GM21619 (cell line): ENCODE results near the gene NEK3.
"Not testable (repeated sequence)": the region's sequence is repeated elsewhere in the genome, so short reads cannot be mapped to it uniquely, and the experiment has no call there.

Source experiments
- ATAC-seq: cut with Tn5 transposase; IDR thresholded peaks from one replicate; pipeline ENCODE4 v1.9.1; 2021; ENCODE audit not compliant: unreplicated experiment

Gene NEK3

GRCh38 chr13:52170828-52171391 is 11.5 kb upstream of the NEK3 start:
- not testable (repeated sequence) for ATAC-seq

- ATAC-seq = no peak
Observed at GRCh38 chr13:52169839-52170238, 10.4 kb upstream of the NEK3 start.

GRCh38 chr13:52165411-52165810 is 6.0 kb upstream of the NEK3 start:
- ATAC-seq = no peak

GRCh38 chr13:52164989-52165388 is 5.6 kb upstream of the NEK3 start:
- ATAC-seq = no peak

GRCh38 chr13:52163878-52164277 is 4.5 kb upstream of the NEK3 start:
- not testable (repeated sequence) for ATAC-seq

- no peak for ATAC-seq
Observed at GRCh38 chr13:52162279-52163101, 3.1 kb upstream of the NEK3 start.

GRCh38 chr13:52161181-52161646 is 1.8 kb upstream of the NEK3 start:
- ATAC-seq = no peak

DNA sequence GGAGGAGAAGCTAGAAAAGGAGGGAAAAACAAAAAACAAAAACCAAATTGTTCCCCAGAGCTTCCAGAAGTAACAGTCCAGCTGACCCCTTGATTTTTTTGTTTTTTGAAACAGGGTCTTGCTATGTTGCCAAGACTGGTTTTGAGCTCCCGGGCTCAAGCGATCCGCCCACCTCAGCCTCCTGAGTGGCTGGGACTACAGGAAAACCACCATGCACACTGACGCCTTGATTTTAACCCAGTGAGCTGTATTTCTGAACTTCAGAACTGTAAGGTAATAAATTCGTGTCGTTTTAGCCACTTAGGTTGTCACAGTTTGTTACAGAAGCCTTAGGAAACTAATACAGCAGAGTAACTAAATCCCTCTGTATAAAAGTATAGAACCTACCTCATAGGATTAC is 1.1 kb upstream of the NEK3 start:
- no peak for ATAC-seq

GRCh38 chr13:52160053-52160452 is 656 bp upstream of the NEK3 start:
- no peak for ATAC-seq

DNA sequence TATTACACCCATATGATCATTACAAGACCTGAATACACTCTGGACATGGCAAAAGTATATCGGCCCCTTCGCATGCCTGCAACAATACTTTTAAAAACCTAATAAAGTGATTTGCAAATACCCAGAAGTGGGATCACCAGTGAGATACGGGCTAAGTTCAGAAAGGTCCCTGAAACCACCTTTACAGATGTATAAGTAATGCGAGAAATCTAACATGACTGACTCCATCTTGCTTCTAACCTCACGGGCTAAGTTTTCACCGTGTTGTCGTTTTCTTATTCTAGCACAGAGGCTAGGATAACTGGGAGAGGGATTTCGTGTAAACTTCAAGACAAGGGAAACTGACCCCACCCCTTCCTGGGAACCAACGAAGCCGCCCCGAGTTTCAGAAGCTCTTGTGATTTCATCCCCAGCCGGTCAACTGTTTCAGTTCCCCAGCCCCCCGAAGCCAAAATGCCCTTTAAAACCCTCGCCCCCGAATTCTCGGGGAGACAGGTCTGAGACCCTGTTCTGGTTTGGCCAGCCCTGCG is 703 bp downstream of the NEK3 start:
- ATAC-seq = no peak

DNA sequence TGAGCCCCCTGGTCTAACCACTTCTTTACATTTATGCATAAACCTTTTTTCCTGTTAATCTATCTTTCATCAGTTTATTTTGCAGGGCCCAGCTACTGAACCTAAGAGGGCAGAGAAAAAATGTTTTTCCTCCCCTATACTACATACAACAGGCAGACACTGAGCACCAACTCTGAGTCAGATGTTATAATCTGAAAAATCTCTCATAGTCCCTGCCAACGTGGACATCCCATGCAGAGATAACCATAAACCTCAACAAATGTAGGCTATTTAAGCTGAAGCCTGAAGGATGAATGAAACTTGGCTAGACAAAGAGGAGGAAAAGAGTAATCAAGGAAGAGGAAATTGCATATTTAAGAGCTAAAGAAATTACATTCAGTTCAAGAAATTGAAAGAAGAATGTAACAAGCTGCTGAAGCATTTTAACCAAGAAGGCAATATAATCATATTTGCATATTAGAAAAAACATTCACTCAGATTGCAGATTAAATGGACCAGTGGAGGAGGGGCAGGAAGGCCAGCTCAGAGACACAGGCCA is 2.6 kb downstream of the NEK3 start:
- ATAC-seq = no peak

DNA sequence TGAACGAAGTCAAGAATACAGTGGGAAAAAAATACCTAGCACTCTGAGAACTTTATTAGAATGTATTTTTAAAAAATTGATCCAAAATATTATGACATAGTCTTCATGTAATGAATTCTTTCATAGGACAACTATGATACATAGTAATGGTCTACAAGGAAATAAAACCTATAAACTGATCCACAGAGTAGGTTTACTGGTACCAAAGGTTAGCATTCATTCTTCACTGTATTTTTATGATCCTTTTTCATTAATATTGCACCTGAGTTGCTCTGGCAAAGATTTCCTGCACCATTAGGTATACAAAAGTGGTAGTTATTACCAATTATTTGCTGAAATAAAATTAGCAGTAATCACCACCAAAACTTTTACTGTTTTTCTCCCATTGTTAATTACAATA is 4.2 kb downstream of the NEK3 start:
- no peak for ATAC-seq

GRCh38 chr13:52147225-52147624 is 12.2 kb downstream of the NEK3 start:
- no peak for ATAC-seq

- ATAC-seq = no peak
Observed at GRCh38 chr13:52141299-52141698, 18.1 kb downstream of the NEK3 start.

DNA sequence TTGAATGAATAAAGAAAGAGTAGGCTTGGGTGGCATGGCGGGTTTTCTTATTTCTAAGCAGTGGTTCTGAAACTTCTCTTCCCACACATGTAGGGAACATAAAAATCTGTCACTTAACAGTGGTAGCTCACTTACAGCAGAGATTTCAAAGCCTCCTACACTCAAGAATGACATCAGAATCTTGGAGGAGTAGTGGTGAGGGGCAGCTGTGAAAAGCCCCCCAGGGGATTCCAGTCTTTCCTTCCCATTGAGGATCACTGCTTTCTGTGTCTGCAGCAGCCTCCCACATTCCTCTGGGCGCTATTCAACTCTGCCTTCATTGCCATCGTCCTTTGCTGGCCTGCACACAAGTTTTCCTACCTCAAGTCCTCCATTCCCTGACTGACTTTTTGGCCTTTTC is 21.9 kb downstream of the NEK3 start:
- no peak for ATAC-seq

DNA sequence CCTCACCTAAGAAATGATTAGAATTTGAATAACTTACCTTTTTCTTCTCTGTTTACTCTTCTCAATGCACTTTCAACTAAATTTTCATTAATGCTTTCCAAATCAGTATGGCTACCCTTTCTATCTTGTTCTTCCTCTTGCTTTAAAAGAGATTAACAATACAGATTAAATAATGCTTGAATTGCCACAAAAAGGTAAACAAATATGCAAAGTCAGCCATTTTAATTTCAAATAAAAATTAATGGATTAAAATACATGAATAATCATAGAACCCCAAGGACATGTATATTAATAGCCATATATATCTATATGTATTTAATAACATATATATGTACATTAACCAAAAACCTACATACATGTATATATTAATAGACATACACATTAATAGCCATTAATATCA is 22.6 kb downstream of the NEK3 start:
- no peak for ATAC-seq

GRCh38 chr13:52130641-52131040 is 28.8 kb downstream of the NEK3 start:
- ATAC-seq = no peak

GRCh38 chr13:52128714-52129700 is 30.4 kb downstream of the NEK3 start, which contains the start of gene NEK5:
TSS of gene NEK5 (minus strand) at chr13:52129073. CDS start at chr13:52127482, 1,591 bp downstream.
- ATAC-seq = peak; percentile 67

DNA sequence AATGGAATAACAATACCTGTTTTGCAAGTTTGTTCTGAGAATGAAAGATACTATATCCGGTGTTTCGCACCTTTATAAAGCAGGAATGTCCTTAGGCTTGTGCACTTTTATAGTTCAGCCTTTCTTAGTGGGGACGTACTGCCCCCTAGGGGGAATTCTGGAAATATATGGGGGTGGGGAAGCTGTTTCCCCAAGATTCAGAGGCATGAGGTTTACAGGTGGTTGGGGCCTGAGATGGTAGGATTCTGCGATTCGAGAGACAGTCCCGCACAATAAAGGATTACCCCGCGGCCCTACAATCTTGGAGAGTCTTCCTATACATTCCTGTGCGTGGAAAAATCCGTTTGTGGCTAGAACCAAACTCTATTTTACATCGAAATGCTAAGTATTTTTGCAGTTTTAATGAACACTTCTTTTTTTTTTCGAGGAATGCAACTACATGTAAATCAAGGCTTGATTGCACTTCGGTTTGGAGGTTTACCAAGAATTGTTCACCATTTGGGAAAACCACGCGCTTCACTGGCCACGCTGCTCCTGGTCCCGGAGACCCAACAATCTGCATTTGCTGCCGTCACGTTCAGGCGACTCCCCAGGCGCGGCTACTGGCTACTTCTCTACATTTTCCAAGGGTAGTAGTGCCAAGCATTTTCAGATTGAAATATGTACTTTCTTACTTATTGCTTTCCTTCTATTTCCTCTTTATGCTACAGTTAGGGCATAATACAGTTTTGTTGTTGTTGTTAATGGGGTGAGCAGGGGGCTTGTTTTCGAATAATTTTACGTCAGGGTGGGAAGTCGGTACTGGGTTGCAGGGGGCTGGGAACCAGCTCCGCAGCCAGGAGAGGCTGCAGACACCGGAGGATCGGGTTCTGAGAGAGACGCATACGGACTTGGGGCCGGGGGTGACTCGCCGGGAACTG is 31.4 kb downstream of the NEK3 start:
- peak; percentile 58 for ATAC-seq

DNA sequence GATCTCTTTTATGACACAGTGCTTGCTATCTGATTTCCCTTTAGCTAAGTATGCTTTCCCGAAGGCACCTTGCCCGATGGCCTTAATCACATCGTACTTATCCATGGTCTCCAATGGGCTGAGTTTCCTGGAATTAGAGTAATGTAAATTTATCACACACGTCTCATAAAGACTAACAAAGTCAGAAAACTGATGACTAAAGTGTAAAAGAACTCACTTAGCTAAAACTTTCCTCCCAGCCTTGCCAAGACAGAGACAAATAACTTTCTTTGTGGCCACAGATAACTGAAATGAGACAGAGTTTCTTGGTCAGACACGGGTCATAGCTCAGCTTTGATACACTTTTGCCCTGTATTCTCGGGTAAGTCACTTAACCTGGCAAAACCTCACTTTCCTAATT is 32.0 kb downstream of the NEK3 start:
- peak; percentile 25 for ATAC-seq
